SU-DHL-6 (cell line): Measurements from ENCODE around the gene ACTR5.
A peak's percentile ranks its signal among the peaks of the same experiment; 100 is the strongest.

Experiments
- H2AFZ ChIP-seq: fragments of 200-600 bp; sonication (generic); 2 replicates; pipeline ENCODE4 v1.6.1; 2014; ENCODE audit warnings: low read depth, mild to moderate bottlenecking, moderate library complexity, mixed read lengths, antibody characterized with exemption, low read length; ENCODE audit not compliant: severe bottlenecking
- H3F3A ChIP-seq: fragments of 200-600 bp; shearing (Covaris generic); 2 replicates; pipeline ENCODE4 v1.6.0; 2016; ENCODE audit warnings: antibody characterized with exemption, mild to moderate bottlenecking; ENCODE audit not compliant: insufficient read depth
- H3K27ac ChIP-seq: fragments of 200-600 bp; sonication (generic); 2 replicates; pipeline ENCODE4 v1.5.1; 2016; ENCODE audit warnings: low read depth, mild to moderate bottlenecking, low read length, moderate library complexity, mixed read lengths
- H3K27me3 ChIP-seq: fragments of 200-600 bp; sonication (generic), shearing (Covaris generic); 2 replicates; pipeline ENCODE4 v1.6.0; 2014; ENCODE audit warnings: mild to moderate bottlenecking, low read length
- H3K36me3 ChIP-seq: fragments of 200-600 bp; sonication (generic); 2 replicates; pipeline ENCODE4 v1.6.1; 2014; ENCODE audit warnings: mild to moderate bottlenecking, low read length, mixed read lengths
- H3K4me2 ChIP-seq: fragments of 300-600, 200-600 bp; shearing (Covaris generic), sonication (generic); 2 replicates; pipeline ENCODE4 v1.6.0; 2014; ENCODE audit warnings: low read length, low read depth, mild to moderate bottlenecking; ENCODE audit not compliant: poor library complexity, severe bottlenecking
- H3K4me3 ChIP-seq: fragments of 200-600 bp; sonication (generic); 2 replicates; pipeline ENCODE4 v1.5.1; 2014; ENCODE audit warnings: antibody characterized with exemption, low read length, mild to moderate bottlenecking, mixed read lengths; ENCODE audit not compliant: insufficient read depth, poor library complexity, severe bottlenecking
- H3K79me2 ChIP-seq: fragments of 200-600 bp; sonication (generic); 2 replicates; pipeline ENCODE4 v1.6.1; 2014; ENCODE audit warnings: mild to moderate bottlenecking, low read length, moderate library complexity; ENCODE audit not compliant: insufficient read depth
- H3K9ac ChIP-seq: fragments of 200-600 bp; sonication (generic); 2 replicates; pipeline ENCODE4 v1.7.0; 2014; ENCODE audit warnings: mild to moderate bottlenecking, low read length
- H3K9me2 ChIP-seq: fragments of 200-600 bp; sonication (generic); replicated peaks from 2 replicates; pipeline ENCODE4 v1.6.1; 2014; ENCODE audit warnings: low read length; ENCODE audit not compliant: insufficient read depth
- H3K9me3 ChIP-seq: fragments of 200-600 bp; sonication (generic); 2 replicates; pipeline ENCODE4 v1.6.1; 2014; ENCODE audit warnings: low read length, mixed read lengths; ENCODE audit not compliant: insufficient read depth
- H4K20me1 ChIP-seq: fragments of 200-600 bp; sonication (generic); 2 replicates; pipeline ENCODE4 v1.6.1; 2014; ENCODE audit warnings: low read depth, mild to moderate bottlenecking, antibody characterized with exemption, low read length, moderate library complexity, mixed read lengths
- EZH2phosphoT487 ChIP-seq: fragments of 200-600 bp; sonication (generic), shearing (Covaris generic); conservative IDR thresholded peaks from 2 replicates; pipeline ENCODE4 v1.6.1; 2018; ENCODE audit warnings: mild to moderate bottlenecking, antibody characterized with exemption, low read length, moderate library complexity, mixed read lengths
- TF ChIP-seq, protein P1 (sequence below): fragments of 200-600 bp; sonication (generic); IDR thresholded peaks from one replicate; pipeline ENCODE4 v1.5.1; 2017; ENCODE audit warnings: antibody characterized with exemption, mild to moderate bottlenecking, low read length, moderate library complexity; ENCODE audit not compliant: insufficient read depth, poor library complexity, severe bottlenecking

The ACTR5 gene

DNA sequence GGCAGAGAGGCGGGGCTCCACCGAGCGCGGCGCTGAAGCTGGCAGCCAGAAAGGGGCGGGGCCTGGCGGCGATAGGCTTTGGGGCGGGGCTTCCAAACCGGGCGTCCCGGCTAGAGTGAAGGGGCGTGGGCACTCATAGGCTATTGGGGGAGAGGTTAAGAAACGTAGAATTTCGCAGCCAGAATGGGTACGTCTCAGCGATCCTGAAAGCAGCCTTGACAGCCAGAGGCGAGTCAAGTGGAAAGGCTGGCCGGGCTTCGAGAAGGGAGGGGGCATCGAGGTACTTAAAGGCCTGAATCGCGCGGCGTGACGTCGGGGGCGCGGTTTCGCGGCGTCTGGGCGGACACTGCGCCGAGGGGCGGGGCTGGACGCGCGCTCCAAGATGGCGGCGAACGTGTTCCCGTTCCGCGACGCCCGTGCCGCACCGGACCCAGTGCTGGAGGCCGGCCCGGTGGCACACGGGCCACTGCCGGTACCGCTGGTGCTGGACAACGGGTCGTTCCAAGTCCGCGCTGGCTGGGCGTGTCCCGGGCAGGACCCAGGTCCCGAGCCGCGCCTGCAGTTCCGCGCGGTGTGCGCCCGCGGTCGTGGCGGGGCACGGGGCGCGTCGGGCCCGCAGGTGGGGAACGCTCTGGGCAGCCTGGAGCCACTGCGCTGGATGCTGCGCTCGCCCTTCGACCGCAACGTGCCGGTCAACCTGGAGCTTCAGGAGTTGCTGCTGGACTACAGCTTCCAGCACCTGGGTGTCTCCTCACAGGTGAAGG is at the start of gene ACTR5:
ACTR5 (plus strand) TSS at position 364 of the 764 bp plus-strand sequence; CDS start at position 383, 19 bp downstream.
- TF ChIP-seq, protein P1, sequence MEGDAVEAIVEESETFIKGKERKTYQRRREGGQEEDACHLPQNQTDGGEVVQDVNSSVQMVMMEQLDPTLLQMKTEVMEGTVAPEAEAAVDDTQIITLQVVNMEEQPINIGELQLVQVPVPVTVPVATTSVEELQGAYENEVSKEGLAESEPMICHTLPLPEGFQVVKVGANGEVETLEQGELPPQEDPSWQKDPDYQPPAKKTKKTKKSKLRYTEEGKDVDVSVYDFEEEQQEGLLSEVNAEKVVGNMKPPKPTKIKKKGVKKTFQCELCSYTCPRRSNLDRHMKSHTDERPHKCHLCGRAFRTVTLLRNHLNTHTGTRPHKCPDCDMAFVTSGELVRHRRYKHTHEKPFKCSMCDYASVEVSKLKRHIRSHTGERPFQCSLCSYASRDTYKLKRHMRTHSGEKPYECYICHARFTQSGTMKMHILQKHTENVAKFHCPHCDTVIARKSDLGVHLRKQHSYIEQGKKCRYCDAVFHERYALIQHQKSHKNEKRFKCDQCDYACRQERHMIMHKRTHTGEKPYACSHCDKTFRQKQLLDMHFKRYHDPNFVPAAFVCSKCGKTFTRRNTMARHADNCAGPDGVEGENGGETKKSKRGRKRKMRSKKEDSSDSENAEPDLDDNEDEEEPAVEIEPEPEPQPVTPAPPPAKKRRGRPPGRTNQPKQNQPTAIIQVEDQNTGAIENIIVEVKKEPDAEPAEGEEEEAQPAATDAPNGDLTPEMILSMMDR: no peak
- no peak for TF ChIP-seq EZH2phosphoT487
- H3K4me3 ChIP-seq: peak within 1 kb of the TSS; percentile 84
- no peaks in the 10 kb centered on the region for H3K79me2 ChIP-seq
- H3K27me3 ChIP-seq: no peaks in the 10 kb centered on the region
- H4K20me1 ChIP-seq: no peaks in the 10 kb centered on the region
- peak within 1 kb of the TSS; percentile 71 for H3K9ac ChIP-seq
- no peaks in the 10 kb centered on the region for H3K9me2 ChIP-seq
- peak within 1 kb of the TSS; percentile 76 for H3K4me2 ChIP-seq
- peak within 1 kb of the TSS; percentile 91 for H2AFZ ChIP-seq
- peaks cover 5% of the 10 kb centered on the region; the same call in 1 of the 2 replicates for H3F3A ChIP-seq
- H3K36me3 ChIP-seq: 0 out of 2 replicates have a peak, but pooled peaks cover 4% of the 10 kb centered on the region
- H3K9me3 ChIP-seq: no peaks in the 10 kb centered on the region
- H3K27ac ChIP-seq: peak within 1 kb of the TSS; percentile 65

- no peaks in the 10 kb centered on the region for H3K9me3 ChIP-seq
- TF ChIP-seq EZH2phosphoT487: no peak
- TF ChIP-seq, protein P1: no peak
- no peak overlapping the region for H2AFZ ChIP-seq
- no peak overlapping the region for H3K27ac ChIP-seq
- H3K9ac ChIP-seq: no peak overlapping the region
- H3F3A ChIP-seq: no peaks in the 10 kb centered on the region
- H3K9me2 ChIP-seq: no peaks in the 10 kb centered on the region
- H3K36me3 ChIP-seq: no peaks in the 10 kb centered on the region
- no peak overlapping the region for H3K4me2 ChIP-seq
- H3K27me3 ChIP-seq: no peaks in the 10 kb centered on the region
- no peaks in the 10 kb centered on the region for H3K79me2 ChIP-seq
- no peaks in the 10 kb centered on the region for H4K20me1 ChIP-seq
- H3K4me3 ChIP-seq: no peak overlapping the region
Observed at GRCh38 chr20:38698541-38698940, 49.7 kb upstream of the ACTR5 start.

DNA sequence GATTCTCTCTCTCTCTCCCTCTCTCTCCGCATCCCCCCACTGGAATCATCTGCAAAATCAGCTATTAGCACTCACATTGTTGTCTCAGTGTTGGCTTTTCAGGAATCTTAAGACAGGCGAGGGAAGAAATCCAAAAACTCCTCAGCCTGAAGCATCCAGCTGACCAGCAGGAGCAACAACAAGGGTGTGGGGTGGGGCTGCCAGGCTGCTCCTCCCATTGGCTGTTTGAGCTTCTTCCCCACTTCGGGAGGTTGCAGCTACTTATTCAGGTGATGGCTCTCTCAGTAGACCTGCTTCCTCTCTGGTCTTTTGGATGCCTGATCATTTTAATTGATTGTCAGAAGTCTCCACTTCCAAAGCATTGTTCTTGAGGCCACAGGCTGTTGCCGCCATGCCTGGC is 48.1 kb upstream of the ACTR5 start:
- no peaks in the 10 kb centered on the region for H3K9me2 ChIP-seq
- H2AFZ ChIP-seq: no peak overlapping the region
- no peak overlapping the region for H3K4me3 ChIP-seq
- H3K9me3 ChIP-seq: no peaks in the 10 kb centered on the region
- TF ChIP-seq, protein P1: no peak
- TF ChIP-seq EZH2phosphoT487: no peak
- H3K4me2 ChIP-seq: no peak overlapping the region
- no peaks in the 10 kb centered on the region for H3K79me2 ChIP-seq
- no peak overlapping the region for H3K9ac ChIP-seq
- H3K27ac ChIP-seq: no peak overlapping the region
- no peaks in the 10 kb centered on the region for H3F3A ChIP-seq
- H3K27me3 ChIP-seq: no peaks in the 10 kb centered on the region
- no peaks in the 10 kb centered on the region for H3K36me3 ChIP-seq
- H4K20me1 ChIP-seq: no peaks in the 10 kb centered on the region
